K562 (cell line): Measurements from ENCODE around the gene UBXN1. TPM values are rescaled to one million over a fixed set of nuclear protein-coding genes. Genes with fewer than 3 reads are reported as not detected.

ENCODE experiments used
- BRD9 ChIP-seq: fragments of 450-650 bp; IDR thresholded peaks from 2 replicates; pipeline ENCODE4 v1.6.1; 2018; ENCODE audit warnings: low read depth; ENCODE audit not compliant: partially characterized antibody
- DIDO1 ChIP-seq: fragments of 450-650 bp; IDR thresholded peaks from 2 replicates; pipeline ENCODE4 v1.6.1; 2016; ENCODE audit warnings: low read depth, missing biosample characterization, missing genetic modification characterization
- ELF4 ChIP-seq: fragments of 450-650 bp; formaldehyde crosslinking; IDR thresholded peaks from 2 replicates; pipeline ENCODE4 v1.4.0; 2022; ENCODE audit warnings: missing genetic modification characterization
- EWSR1 ChIP-seq: fragments of 450-650 bp; IDR thresholded peaks from 2 replicates; pipeline ENCODE4 v1.6.1; 2018; ENCODE audit warnings: borderline replicate concordance, mild to moderate bottlenecking, low read depth, moderate library complexity; ENCODE audit not compliant: partially characterized antibody
- KLF6 ChIP-seq: fragments of 250-450 bp; sonication (Bioruptor Pico); IDR thresholded peaks from 2 replicates; pipeline ENCODE4 v1.4.0; 2020; ENCODE audit warnings: mild to moderate bottlenecking, moderate library complexity, borderline replicate concordance
- NR2C1 ChIP-seq, 2 experiments: fragments of 450-650 bp; IDR thresholded peaks; 2 replicates each; pipeline ENCODE4 v1.6.1; 2017; ENCODE audit warnings: mild to moderate bottlenecking in 2 of 2, antibody characterized with exemption in 1 of 2, inconsistent platforms in 1 of 2, missing compliant biosample characterization in 1 of 2, missing genetic modification characterization in 1 of 2
- SIN3B ChIP-seq: fragments of 450-650 bp; IDR thresholded peaks from 2 replicates; pipeline ENCODE4 v1.6.1; 2017; ENCODE audit warnings: low read depth, mild to moderate bottlenecking, moderate library complexity
- SMC3 ChIP-seq: conservative IDR thresholded peaks from 2 replicates; pipeline ENCODE4 v1.6.1; 2011; ENCODE audit warnings: low read depth, low read length, improper control_type of control experiment; ENCODE audit not compliant: insufficient read depth
- SPI1 ChIP-seq: IDR thresholded peaks from 2 replicates; pipeline ENCODE4 v1.6.1; 2011; ENCODE audit warnings: low read depth, low read length, control low read depth, borderline replicate concordance
- TEAD1 ChIP-seq, 2 experiments: fragments of 450-650 bp in 1 of 2; sonication (generic) in 1 of 2; formaldehyde crosslinking; IDR thresholded peaks; 2 replicates each; pipeline versions ENCODE4 v1.4.0 to v1.8.0; 2020 to 2022; ENCODE audit warnings: mild to moderate bottlenecking in 2 of 2, missing genetic modification reagents in 1 of 2
- ZNF232 ChIP-seq: sonication (generic); formaldehyde crosslinking; IDR thresholded peaks from 2 replicates; pipeline ENCODE4 v1.8.0; 2022; ENCODE audit warnings: mild to moderate bottlenecking, missing genetic modification reagents
- ZSCAN29 ChIP-seq: fragments of 450-650 bp; IDR thresholded peaks from 2 replicates; pipeline ENCODE4 v1.6.1; 2017
- polyA plus RNA-seq, 8 experiments: library from polyadenylated mRNA; depleted of rRNA in 4 of 8; stranded (reverse) in 5 of 8; unstranded in 3 of 8; fragments of >200 nt; fragmentation: Nextera tagmentation in 2 of 8; fragmentation: Illumina TruSeq in 1 of 8; extraction: Ambion mirVana in 2 of 8; extraction: Trizol in 1 of 8; gene quantifications; 2 replicates each; pipeline versions ENCODE4 v1.2.1 to v1.2.3, GENCODE V29; 2011 to 2014; ENCODE audit warnings: inconsistent platforms in 1 of 8, missing spikeins in 1 of 8
- total RNA-seq, 7 experiments: library from RNA; depleted of rRNA in 6 of 7; stranded (reverse); fragments of >200 nt in 6 of 7; fragmentation: Illumina TruSeq in 2 of 7; extraction: Trizol in 2 of 7; gene quantifications; 2 replicates each; pipeline versions ENCODE4 v1.2.1 to v1.2.3, GENCODE V29; 2011 to 2021; ENCODE audit warnings: low replicate concordance in 1 of 7
- TF ChIP-seq, protein P1 (sequence below): sonication (generic); formaldehyde crosslinking; IDR thresholded peaks from 2 replicates; pipeline ENCODE4 v1.8.0; 2023; ENCODE audit warnings: mild to moderate bottlenecking, missing genetic modification reagents
- TF ChIP-seq, protein P2 (sequence below): fragments of 200-400 bp; formaldehyde crosslinking; IDR thresholded peaks from 2 replicates; pipeline ENCODE4 v1.6.1; 2017; ENCODE audit warnings: mild to moderate bottlenecking, low read depth, low read length, moderate library complexity
- TF ChIP-seq, protein P3 (sequence below): sonication (generic); formaldehyde crosslinking; IDR thresholded peaks from 2 replicates; pipeline ENCODE4 v1.8.0; 2023; ENCODE audit warnings: mild to moderate bottlenecking, missing genetic modification reagents
- TF ChIP-seq, protein P4 (sequence below), 2 experiments: fragments of 450-650 bp; conservative IDR thresholded peaks; 2 replicates each; pipeline ENCODE4 v1.6.1; 2017; ENCODE audit warnings: mild to moderate bottlenecking in 2 of 2, moderate library complexity in 2 of 2

Gene UBXN1
- total and polyA plus RNA-seq, 9 of the 15 experiments (the other 6 are each of a cell fraction or from before 2014, with no cell fraction given), result 4.8 to 263 (median 99.7) TPM

DNA sequence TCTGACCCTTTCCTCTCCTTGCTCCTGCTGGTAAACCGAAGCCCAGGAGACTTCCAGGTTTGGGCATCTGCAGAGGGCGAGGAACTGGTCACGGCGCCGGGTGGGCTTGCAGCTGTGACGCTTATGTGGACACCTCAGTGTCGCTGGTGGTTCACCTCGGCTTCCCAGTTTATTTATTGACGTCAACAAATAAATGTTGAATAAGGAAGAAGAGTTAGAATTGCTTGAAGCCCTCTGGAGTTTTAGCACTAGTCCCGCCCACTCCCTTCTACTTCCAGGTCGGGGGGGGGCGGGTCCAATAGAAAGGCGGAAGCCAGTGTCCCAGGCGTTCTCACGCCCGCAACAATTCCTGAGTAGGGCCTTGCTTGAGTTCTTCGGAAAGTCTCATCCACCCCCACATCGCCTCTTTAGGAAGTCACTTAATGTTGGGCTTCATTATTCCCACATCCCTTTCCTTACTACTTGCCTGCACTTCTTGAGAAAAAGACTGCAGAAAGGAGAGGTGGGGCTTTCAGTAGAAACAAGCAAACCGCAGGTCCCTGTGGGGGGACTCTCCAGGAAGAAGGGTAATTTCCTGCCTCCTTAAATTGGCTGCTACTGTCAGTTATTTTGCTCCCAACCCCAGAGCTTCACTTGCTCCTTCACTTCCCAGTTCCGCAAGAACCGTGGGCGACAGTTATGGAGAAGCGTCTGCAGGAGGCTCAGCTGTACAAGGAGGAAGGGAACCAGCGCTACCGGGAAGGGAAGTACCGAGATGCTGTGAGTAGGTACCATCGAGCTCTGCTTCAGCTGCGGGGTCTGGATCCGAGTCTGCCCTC, 49.5 kb upstream of the UBXN1 start, which contains the start of gene TTC9C (continued):
- TF ChIP-seq, protein P1, sequence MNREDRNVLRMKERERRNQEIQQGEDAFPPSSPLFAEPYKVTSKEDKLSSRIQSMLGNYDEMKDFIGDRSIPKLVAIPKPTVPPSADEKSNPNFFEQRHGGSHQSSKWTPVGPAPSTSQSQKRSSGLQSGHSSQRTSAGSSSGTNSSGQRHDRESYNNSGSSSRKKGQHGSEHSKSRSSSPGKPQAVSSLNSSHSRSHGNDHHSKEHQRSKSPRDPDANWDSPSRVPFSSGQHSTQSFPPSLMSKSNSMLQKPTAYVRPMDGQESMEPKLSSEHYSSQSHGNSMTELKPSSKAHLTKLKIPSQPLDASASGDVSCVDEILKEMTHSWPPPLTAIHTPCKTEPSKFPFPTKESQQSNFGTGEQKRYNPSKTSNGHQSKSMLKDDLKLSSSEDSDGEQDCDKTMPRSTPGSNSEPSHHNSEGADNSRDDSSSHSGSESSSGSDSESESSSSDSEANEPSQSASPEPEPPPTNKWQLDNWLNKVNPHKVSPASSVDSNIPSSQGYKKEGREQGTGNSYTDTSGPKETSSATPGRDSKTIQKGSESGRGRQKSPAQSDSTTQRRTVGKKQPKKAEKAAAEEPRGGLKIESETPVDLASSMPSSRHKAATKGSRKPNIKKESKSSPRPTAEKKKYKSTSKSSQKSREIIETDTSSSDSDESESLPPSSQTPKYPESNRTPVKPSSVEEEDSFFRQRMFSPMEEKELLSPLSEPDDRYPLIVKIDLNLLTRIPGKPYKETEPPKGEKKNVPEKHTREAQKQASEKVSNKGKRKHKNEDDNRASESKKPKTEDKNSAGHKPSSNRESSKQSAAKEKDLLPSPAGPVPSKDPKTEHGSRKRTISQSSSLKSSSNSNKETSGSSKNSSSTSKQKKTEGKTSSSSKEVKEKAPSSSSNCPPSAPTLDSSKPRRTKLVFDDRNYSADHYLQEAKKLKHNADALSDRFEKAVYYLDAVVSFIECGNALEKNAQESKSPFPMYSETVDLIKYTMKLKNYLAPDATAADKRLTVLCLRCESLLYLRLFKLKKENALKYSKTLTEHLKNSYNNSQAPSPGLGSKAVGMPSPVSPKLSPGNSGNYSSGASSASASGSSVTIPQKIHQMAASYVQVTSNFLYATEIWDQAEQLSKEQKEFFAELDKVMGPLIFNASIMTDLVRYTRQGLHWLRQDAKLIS (CRISPR knock-in tag), result 0 out of 2 replicates have a peak, but pooled peaks have one; percentile 49
- TF ChIP-seq DIDO1 (tag) (peak; percentile 83), EWSR1 (no peak), ZNF232 (CRISPR knock-in tag) (no peak), ZSCAN29 (no peak), SIN3B (peak; percentile 42), KLF6 (no peak), SMC3 (no peak), SPI1 (peak; percentile 55; the same call in 1 of the 2 replicates), NR2C1 (IDR thresholded peaks at IDR 0.05) (peak; percentile 99), NR2C1 (tag; IDR thresholded peaks at IDR 0.05) (peak; percentile 99), BRD9 (peak; percentile 71), TEAD1 (CRISPR knock-in tag; IDR thresholded peaks at IDR 0.05) (0 out of 4 replicates have a peak, but pooled peaks of 1 of the 2 experiments have one; percentile 9), ELF4 (CRISPR knock-in tag) (no peak)
- TF ChIP-seq, protein P2, sequence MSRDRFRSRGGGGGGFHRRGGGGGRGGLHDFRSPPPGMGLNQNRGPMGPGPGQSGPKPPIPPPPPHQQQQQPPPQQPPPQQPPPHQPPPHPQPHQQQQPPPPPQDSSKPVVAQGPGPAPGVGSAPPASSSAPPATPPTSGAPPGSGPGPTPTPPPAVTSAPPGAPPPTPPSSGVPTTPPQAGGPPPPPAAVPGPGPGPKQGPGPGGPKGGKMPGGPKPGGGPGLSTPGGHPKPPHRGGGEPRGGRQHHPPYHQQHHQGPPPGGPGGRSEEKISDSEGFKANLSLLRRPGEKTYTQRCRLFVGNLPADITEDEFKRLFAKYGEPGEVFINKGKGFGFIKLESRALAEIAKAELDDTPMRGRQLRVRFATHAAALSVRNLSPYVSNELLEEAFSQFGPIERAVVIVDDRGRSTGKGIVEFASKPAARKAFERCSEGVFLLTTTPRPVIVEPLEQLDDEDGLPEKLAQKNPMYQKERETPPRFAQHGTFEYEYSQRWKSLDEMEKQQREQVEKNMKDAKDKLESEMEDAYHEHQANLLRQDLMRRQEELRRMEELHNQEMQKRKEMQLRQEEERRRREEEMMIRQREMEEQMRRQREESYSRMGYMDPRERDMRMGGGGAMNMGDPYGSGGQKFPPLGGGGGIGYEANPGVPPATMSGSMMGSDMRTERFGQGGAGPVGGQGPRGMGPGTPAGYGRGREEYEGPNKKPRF, result no peak
- TF ChIP-seq, protein P3, sequence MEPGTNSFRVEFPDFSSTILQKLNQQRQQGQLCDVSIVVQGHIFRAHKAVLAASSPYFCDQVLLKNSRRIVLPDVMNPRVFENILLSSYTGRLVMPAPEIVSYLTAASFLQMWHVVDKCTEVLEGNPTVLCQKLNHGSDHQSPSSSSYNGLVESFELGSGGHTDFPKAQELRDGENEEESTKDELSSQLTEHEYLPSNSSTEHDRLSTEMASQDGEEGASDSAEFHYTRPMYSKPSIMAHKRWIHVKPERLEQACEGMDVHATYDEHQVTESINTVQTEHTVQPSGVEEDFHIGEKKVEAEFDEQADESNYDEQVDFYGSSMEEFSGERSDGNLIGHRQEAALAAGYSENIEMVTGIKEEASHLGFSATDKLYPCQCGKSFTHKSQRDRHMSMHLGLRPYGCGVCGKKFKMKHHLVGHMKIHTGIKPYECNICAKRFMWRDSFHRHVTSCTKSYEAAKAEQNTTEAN (CRISPR knock-in tag), result peak; percentile 44; the same call in 1 of the 2 replicates
- TF ChIP-seq, protein P4, sequence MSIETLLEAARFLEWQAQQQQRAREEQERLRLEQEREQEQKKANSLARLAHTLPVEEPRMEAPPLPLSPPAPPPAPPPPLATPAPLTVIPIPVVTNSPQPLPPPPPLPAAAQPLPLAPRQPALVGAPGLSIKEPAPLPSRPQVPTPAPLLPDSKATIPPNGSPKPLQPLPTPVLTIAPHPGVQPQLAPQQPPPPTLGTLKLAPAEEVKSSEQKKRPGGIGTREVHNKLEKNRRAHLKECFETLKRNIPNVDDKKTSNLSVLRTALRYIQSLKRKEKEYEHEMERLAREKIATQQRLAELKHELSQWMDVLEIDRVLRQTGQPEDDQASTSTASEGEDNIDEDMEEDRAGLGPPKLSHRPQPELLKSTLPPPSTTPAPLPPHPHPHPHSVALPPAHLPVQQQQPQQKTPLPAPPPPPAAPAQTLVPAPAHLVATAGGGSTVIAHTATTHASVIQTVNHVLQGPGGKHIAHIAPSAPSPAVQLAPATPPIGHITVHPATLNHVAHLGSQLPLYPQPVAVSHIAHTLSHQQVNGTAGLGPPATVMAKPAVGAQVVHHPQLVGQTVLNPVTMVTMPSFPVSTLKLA (conservative IDR thresholded peaks at IDR 0.05), result peak; percentile 57 to 76; a peak in 3 of 4 replicates
